NT2/D1 (cell line): ENCODE measurements around the gene SLC25A30.

Experiments
- DNase-seq: peaks from one replicate; pipeline ENCODE4 v3.0.0-alpha.2; 2011; ENCODE audit warnings: low read depth, low spot score
- H3K27me3 ChIP-seq: 2 replicates; pipeline ENCODE4 v1.6.0; 2011; ENCODE audit warnings: mild to moderate bottlenecking; ENCODE audit not compliant: insufficient read length, insufficient read depth
- H3K36me3 ChIP-seq: 2 replicates; pipeline ENCODE4 v1.6.1; 2011; ENCODE audit warnings: mild to moderate bottlenecking, low read length, mixed read lengths; ENCODE audit not compliant: insufficient read depth, insufficient read length
- H3K4me1 ChIP-seq: 2 replicates; pipeline ENCODE4 v1.5.1; 2011; ENCODE audit not compliant: insufficient read depth, insufficient read length
- H3K4me3 ChIP-seq: 2 replicates; pipeline ENCODE4 v1.5.1; 2011; ENCODE audit warnings: low read depth; ENCODE audit not compliant: insufficient read length
- H3K9ac ChIP-seq: 2 replicates; pipeline ENCODE4 v1.6.0; 2011; ENCODE audit warnings: low read depth; ENCODE audit not compliant: insufficient read length
- H3K9me3 ChIP-seq: 2 replicates; pipeline ENCODE4 v1.5.1; 2011; ENCODE audit warnings: mild to moderate bottlenecking, low read length; ENCODE audit not compliant: insufficient read depth
- SUZ12 ChIP-seq: IDR thresholded peaks from 2 replicates; pipeline ENCODE4 v1.6.1; 2011; ENCODE audit not compliant: insufficient read length, insufficient read depth; ENCODE audit errors: extremely low read depth
- YY1 ChIP-seq: IDR thresholded peaks from 2 replicates; pipeline ENCODE4 v1.6.1; 2011; ENCODE audit not compliant: insufficient read length, insufficient read depth
- ZNF274 ChIP-seq: IDR thresholded peaks from 2 replicates; pipeline ENCODE4 v1.6.1; 2011; ENCODE audit warnings: mild to moderate bottlenecking, low read depth, low read length

Gene SLC25A30

DNA sequence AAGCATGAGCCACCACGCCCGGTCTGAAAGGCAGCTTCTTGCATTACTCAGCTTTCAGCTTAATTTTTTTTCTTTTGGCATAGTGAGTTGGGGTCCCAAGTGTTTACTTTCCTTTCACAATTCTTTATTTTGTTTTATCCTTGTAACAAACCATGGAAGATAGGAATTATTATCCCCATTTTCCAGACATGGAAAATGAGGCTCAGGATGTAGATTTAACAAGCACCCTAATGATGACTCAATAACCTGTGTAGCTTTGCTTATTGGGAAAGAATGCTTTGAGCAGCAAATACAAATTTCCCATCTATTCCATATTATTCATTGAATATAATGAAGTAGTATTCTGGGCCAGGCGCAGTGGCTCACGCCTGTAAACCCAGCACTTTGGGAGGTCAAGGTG is 33.1 kb upstream of the SLC25A30 start:
- no peak overlapping the region for H3K9ac ChIP-seq
- TF ChIP-seq SUZ12 (no peak), ZNF274 (no peak), YY1 (no peak)
- H3K4me3 ChIP-seq, result no peak overlapping the region
- H3K27me3 ChIP-seq, result no peaks in the 10 kb centered on the region
- no peaks in the 10 kb centered on the region for H3K4me1 ChIP-seq
- no peaks in the 10 kb centered on the region for H3K9me3 ChIP-seq
- no peaks in the 10 kb centered on the region for H3K36me3 ChIP-seq
- no peak for DNase-seq

- Histone ChIP-seq H3K27me3 (no peaks in the 10 kb centered on the region), H3K4me3 (no peak overlapping the region), H3K9ac (no peak overlapping the region), H3K9me3 (no peaks in the 10 kb centered on the region), H3K4me1 (no peaks in the 10 kb centered on the region), H3K36me3 (no peaks in the 10 kb centered on the region)
- no peak for DNase-seq
- no peak for TF ChIP-seq ZNF274
- TF ChIP-seq YY1, result no peak
- no peak for TF ChIP-seq SUZ12
These were observed 30.9 kb upstream of the SLC25A30 start for GRCh38 chr13:45448965-45449559.

DNA sequence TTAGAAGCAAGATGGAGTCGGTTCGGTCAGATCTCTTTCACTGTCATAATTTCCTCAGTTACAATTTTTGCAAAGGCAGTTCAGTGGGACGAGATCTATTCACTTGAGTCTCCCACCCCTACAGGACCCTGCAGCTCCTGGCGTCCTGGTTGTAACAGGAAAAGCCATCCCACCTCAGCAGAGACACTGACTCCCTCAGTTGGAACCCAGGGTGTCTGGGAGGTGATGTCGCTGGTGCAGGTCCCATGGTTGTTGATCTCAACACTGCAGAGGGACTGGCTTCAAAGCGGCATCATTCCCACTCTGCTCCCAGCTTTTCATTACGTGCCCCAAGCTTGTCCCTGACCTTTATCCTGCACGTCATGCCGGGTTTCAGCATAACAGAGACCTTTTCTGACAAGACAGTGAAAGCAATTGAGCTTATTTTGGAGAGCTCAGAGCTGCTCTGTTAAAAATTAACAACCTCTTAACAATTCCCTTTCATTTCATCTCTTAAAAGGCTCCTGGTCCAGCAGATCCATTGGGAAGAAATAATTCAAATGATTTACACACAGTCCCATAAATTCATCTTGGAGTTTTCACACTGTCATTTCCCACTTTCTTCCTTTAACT is 29.0 kb upstream of the SLC25A30 start:
- Histone ChIP-seq H3K4me3 (no peak overlapping the region), H3K9me3 (no peaks in the 10 kb centered on the region), H3K9ac (no peak overlapping the region), H3K4me1 (no peaks in the 10 kb centered on the region), H3K36me3 (no peaks in the 10 kb centered on the region), H3K27me3 (no peaks in the 10 kb centered on the region)
- TF ChIP-seq ZNF274, result no peak
- no peak for TF ChIP-seq YY1
- TF ChIP-seq SUZ12, result no peak
- DNase-seq, result peak; percentile 9

DNA sequence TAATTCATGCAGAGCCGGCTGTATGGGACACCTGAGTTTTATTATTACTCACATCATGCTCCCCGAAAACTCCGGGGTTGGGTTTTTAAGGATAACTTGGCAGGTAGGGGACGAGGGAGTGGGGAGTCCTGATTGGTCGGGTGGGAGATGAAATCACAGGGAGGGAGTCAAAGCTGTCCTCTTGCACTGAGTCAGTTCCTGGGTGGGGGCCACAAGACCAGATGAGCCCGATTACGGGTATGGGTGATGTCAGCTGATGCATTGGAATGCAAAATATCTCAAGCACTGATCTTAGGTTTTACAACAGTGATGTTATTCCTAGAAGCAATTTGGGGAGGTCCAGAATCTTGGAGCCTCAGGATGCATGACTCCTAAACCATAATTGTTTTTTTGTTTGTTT is 28.0 kb upstream of the SLC25A30 start:
- Histone ChIP-seq H3K9me3 (no peaks in the 10 kb centered on the region), H3K27me3 (no peaks in the 10 kb centered on the region), H3K4me3 (no peak overlapping the region), H3K4me1 (no peaks in the 10 kb centered on the region), H3K36me3 (no peaks in the 10 kb centered on the region), H3K9ac (no peak overlapping the region)
- no peak for TF ChIP-seq ZNF274
- TF ChIP-seq SUZ12, result no peak
- TF ChIP-seq YY1, result no peak
- DNase-seq, result no peak

- Histone ChIP-seq H3K4me1 (no peaks in the 10 kb centered on the region), H3K4me3 (no peak overlapping the region), H3K9ac (no peak overlapping the region), H3K36me3 (no peaks in the 10 kb centered on the region), H3K27me3 (no peaks in the 10 kb centered on the region), H3K9me3 (no peaks in the 10 kb centered on the region)
- no peak for TF ChIP-seq YY1
- no peak for DNase-seq
These were observed 26.9 kb upstream of the SLC25A30 start for GRCh38 chr13:45445053-45445452.

DNA sequence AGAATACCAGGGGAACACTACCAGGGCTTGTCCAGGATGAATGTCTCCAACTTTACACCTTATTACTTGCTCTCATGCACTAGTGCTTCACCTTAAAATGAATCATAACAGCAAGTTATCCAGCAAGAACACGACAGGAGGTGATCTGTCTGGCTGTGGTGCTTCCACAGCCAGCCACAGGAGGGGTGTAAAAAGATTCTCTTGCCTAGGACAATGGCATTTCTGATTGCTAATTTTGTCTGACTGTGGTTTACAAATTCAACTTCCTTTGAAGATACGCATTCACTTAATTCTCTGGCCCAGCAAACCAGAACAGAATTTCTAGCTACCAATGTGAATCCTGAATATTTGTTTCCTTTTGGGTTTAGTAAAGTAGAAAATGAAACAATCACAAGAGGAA is 23.5 kb upstream of the SLC25A30 start:
- no peaks in the 10 kb centered on the region for H3K4me1 ChIP-seq
- H3K9me3 ChIP-seq, result no peaks in the 10 kb centered on the region
- no peak overlapping the region for H3K4me3 ChIP-seq
- DNase-seq, result no peak
- H3K36me3 ChIP-seq, result no peaks in the 10 kb centered on the region
- no peak overlapping the region for H3K9ac ChIP-seq
- TF ChIP-seq ZNF274 (no peak), SUZ12 (no peak), YY1 (no peak)
- H3K27me3 ChIP-seq, result no peaks in the 10 kb centered on the region

DNA sequence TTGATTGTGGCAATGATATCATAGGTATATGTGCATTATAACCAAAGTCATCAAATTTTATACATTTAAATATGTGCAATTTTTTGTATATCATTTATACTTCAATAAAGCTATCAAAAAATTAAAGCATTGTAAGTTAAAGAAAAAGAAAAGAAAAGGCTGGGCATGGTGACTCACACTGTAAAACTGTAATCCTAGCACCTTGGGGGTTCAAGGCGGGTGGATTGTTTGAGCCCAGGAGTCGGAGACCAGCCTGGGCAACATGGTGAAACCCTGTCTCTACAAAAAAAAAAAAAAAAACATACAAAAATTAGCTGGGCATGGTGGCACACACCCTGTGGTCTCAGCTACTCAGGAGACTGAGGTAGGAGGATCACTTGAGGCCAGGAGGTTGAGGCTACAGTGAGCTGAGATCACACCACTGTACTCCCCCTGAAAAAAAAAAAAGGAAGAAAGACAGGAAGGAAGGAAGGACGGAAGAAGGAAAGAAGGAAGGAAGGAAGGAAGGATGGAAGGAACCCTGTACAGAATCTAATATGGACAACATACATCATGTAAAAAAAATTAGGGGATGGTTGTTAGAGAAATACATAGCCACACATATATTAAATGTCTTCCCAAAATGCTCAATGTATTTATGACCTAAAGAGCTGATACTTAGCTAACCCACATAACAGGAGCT is 21.7 kb upstream of the SLC25A30 start:
- no peak overlapping the region for H3K9ac ChIP-seq
- TF ChIP-seq ZNF274, result no peak
- no peaks in the 10 kb centered on the region for H3K27me3 ChIP-seq
- no peak for DNase-seq
- H3K4me1 ChIP-seq, result no peaks in the 10 kb centered on the region
- no peaks in the 10 kb centered on the region for H3K9me3 ChIP-seq
- H3K36me3 ChIP-seq, result no peaks in the 10 kb centered on the region
- no peak overlapping the region for H3K4me3 ChIP-seq
